CD14-positive monocyte (primary cell): Measurements from ENCODE around the gene IL2. TPM values are rescaled to one million over a fixed set of nuclear protein-coding genes. Genes with fewer than 3 reads are reported as not detected.

Source experiments
- DNase-seq, 3 donors: peaks; one replicate each; pipeline ENCODE4 v3.0.0-alpha.2; 2011 to 2022
- H2AFZ ChIP-seq: 2 replicates; pipeline ENCODE4 v1.6.0; 2012; ENCODE audit warnings: mild to moderate bottlenecking, low read depth, low read length, inconsistent platforms; ENCODE audit not compliant: insufficient read depth, poor library complexity, severe bottlenecking
- H3K27ac ChIP-seq, 2 donors: 1 replicate in 1 of 2; 2 replicates in 1 of 2; pipeline ENCODE4 v1.5.1; 2012 to 2013; ENCODE audit warnings: low read length in 2 of 2, control low read depth in 1 of 2, inconsistent platforms in 1 of 2, low read depth in 1 of 2, mild to moderate bottlenecking in 1 of 2
- H3K27me3 ChIP-seq, 2 donors: one replicate each; pipeline versions ENCODE4 v1.6.0 to v1.6.1; 2011 to 2013; ENCODE audit warnings: low read length in 2 of 2; ENCODE audit not compliant: control insufficient read depth in 2 of 2, insufficient read depth in 2 of 2
- H3K36me3 ChIP-seq, 2 donors: replicated peaks in 1 of 2; 1 replicate in 1 of 2; 2 replicates in 1 of 2; pipeline versions ENCODE4 v1.5.1 to v1.6.1; 2012 to 2013; ENCODE audit warnings: low read length in 2 of 2, control low read depth in 1 of 2, inconsistent platforms in 1 of 2, mild to moderate bottlenecking in 1 of 2; ENCODE audit not compliant: insufficient read depth in 2 of 2, control insufficient read depth in 1 of 2
- H3K4me1 ChIP-seq, 2 donors: 1 replicate in 1 of 2; 2 replicates in 1 of 2; pipeline versions ENCODE4 v1.5.1 to v1.6.1; 2012 to 2013; ENCODE audit warnings: low read length in 2 of 2, control low read depth in 1 of 2, inconsistent platforms in 1 of 2, mild to moderate bottlenecking in 1 of 2, moderate library complexity in 1 of 2; ENCODE audit not compliant: insufficient read depth in 2 of 2, control insufficient read depth in 1 of 2
- H3K4me2 ChIP-seq: replicated peaks from 2 replicates; pipeline ENCODE3; 2012; ENCODE audit warnings: low read length, moderate library complexity, mild to moderate bottlenecking; ENCODE audit not compliant: poor library complexity, severe bottlenecking; ENCODE audit errors: extremely low read depth
- H3K4me3 ChIP-seq, 3 experiments: fragments of 200-600 bp in 1 of 3; sonication (generic) in 1 of 3; replicated peaks in 1 of 3; 1 replicate in 2 of 3; 2 replicates in 1 of 3; pipeline ENCODE4 v1.5.1; 2011 to 2013; ENCODE audit warnings: low read length in 3 of 3, mild to moderate bottlenecking in 3 of 3, control low read depth in 2 of 3, low read depth in 2 of 3, inconsistent platforms in 1 of 3, moderate library complexity in 1 of 3
- H3K79me2 ChIP-seq: 2 replicates; pipeline ENCODE4 v1.6.0; 2012; ENCODE audit warnings: mild to moderate bottlenecking, control low read depth, inconsistent platforms, low read length, moderate library complexity; ENCODE audit not compliant: insufficient read depth
- H3K9ac ChIP-seq: 2 replicates; pipeline ENCODE4 v1.6.0; 2017; ENCODE audit warnings: low read length, mild to moderate bottlenecking; ENCODE audit not compliant: insufficient read depth, poor library complexity, severe bottlenecking
- H3K9me3 ChIP-seq, 2 donors: replicated peaks in 1 of 2; 1 replicate in 1 of 2; 2 replicates in 1 of 2; pipeline versions ENCODE4 v1.5.1 to v1.6.1; 2012 to 2013; ENCODE audit warnings: low read length in 2 of 2, control low read depth in 1 of 2; ENCODE audit not compliant: control insufficient read depth in 1 of 2, insufficient read depth in 1 of 2
- H4K20me1 ChIP-seq: 2 replicates; pipeline ENCODE4 v1.6.0; 2012; ENCODE audit warnings: mild to moderate bottlenecking, low read length, control low read depth, moderate library complexity; ENCODE audit not compliant: insufficient read depth
- H3K27ac Mint-ChIP-seq, 7 donors: one replicate each; pipeline ENCODE4 v1.8.0; 2020; ENCODE audit warnings: mild to moderate bottlenecking in 7 of 7, mixed read lengths in 7 of 7, moderate library complexity in 6 of 7, inconsistent platforms in 2 of 7
- H3K27me3 Mint-ChIP-seq, 3 donors: one replicate each; pipeline ENCODE4 v1.8.0; 2021 to 2022; ENCODE audit warnings: low read depth in 3 of 3, mild to moderate bottlenecking in 3 of 3, mixed read lengths in 3 of 3, moderate library complexity in 3 of 3, inconsistent platforms in 1 of 3
- H3K36me3 Mint-ChIP-seq, 2 donors: one replicate each; pipeline ENCODE4 v1.8.0; 2020; ENCODE audit warnings: mixed read lengths in 2 of 2, inconsistent platforms in 1 of 2, mild to moderate bottlenecking in 1 of 2
- H3K4me1 Mint-ChIP-seq: one replicate; pipeline ENCODE4 v1.8.0; 2020; ENCODE audit warnings: mild to moderate bottlenecking, mixed read lengths
- H3K4me3 Mint-ChIP-seq, 2 donors: one replicate each; pipeline ENCODE4 v1.8.0; 2020; ENCODE audit warnings: mild to moderate bottlenecking in 2 of 2, mixed read lengths in 2 of 2, moderate library complexity in 1 of 2
- H3K9me3 Mint-ChIP-seq, 7 donors: one replicate each; pipeline ENCODE4 v1.8.0; 2020 to 2022; ENCODE audit warnings: mixed read lengths in 7 of 7, mild to moderate bottlenecking in 6 of 7, moderate library complexity in 6 of 7, inconsistent platforms in 2 of 7
- CTCF ChIP-seq: fragments of 200-600 bp; IDR thresholded peaks from one replicate; pipeline ENCODE4 v1.8.0; 2022; ENCODE audit warnings: antibody characterized with exemption, mild to moderate bottlenecking
- WGBS: methylation state at CpG from one replicate; pipeline ENCODE4 v1.1.5; 2013; ENCODE audit warnings: missing lambda C conversion rate; ENCODE audit not compliant: insufficient coverage; 5-methylcytosine and 5-hydroxymethylcytosine counted together
- intact Hi-C, 2 donors: fragments of 100-400 bp; cut with micrococcal nuclease; formaldehyde crosslinking; loops; one replicate each; pipeline versions ENCODE4 v1.15.0 to v1.15.1; 2023
- polyA plus RNA-seq, 3 donors: library from polyadenylated mRNA; depleted of rRNA in 1 of 3; unstranded in 2 of 3; stranded (reverse) in 1 of 3; fragments of 300-500 nt in 2 of 3; fragments of >200 nt in 1 of 3; fragmentation: Illumina TruSeq in 2 of 3; gene quantifications; 1 replicate in 2 of 3; 2 replicates in 1 of 3; pipeline ENCODE4 v1.2.3, GENCODE V29; 2012 to 2021

The IL2 gene
- polyA plus RNA-seq, 3 donors, result not detected

GRCh38 chr4:122476745-122477144, 20.2 kb upstream of the IL2 start:
- no CpG with 5 or more reads among the region's 1 CpG for WGBS

GRCh38 chr4:122476126-122476525, 19.6 kb upstream of the IL2 start:
- Mint-ChIP-seq H3K36me3 (no peaks in the 10 kb centered on the region), H3K27ac (no peak overlapping the region), H3K9me3 (peaks cover 0 to 16% (median 4%) of the 10 kb centered on the region in 7 donors), H3K27me3 (peaks cover 0 to 1% (median 0%) of the 10 kb centered on the region in 3 donors), H3K4me3 (no peak overlapping the region), H3K4me1 (no peaks in the 10 kb centered on the region)
- H3K27me3 ChIP-seq, result no peaks in the 10 kb centered on the region
- no peak overlapping the region for H3K9ac ChIP-seq
- no peaks in the 10 kb centered on the region for H3K9me3 ChIP-seq
- no peaks in the 10 kb centered on the region for H4K20me1 ChIP-seq
- DNase-seq, result no peak
- H3K4me3 ChIP-seq, result no peak overlapping the region
- H3K27ac ChIP-seq, result no peak overlapping the region
- TF ChIP-seq CTCF, result no peak
- intact Hi-C loops, result no loop called here
- H3K36me3 ChIP-seq, result no peaks in the 10 kb centered on the region
- no peaks in the 10 kb centered on the region for H3K4me1 ChIP-seq
- H3K79me2 ChIP-seq, result no peaks in the 10 kb centered on the region
- no peak overlapping the region for H2AFZ ChIP-seq
- no CpG with 5 or more reads among the region's 1 CpG for WGBS
- H3K4me2 ChIP-seq, result no peak overlapping the region

More at GRCh38 chr4:122476745-122477144, 20.2 kb upstream of the IL2 start:
- intact Hi-C loops, result no loop called here
- Histone ChIP-seq H3K9ac (no peak overlapping the region), H3K79me2 (no peaks in the 10 kb centered on the region), H3K9me3 (no peaks in the 10 kb centered on the region), H3K4me1 (no peaks in the 10 kb centered on the region), H3K27ac (no peak overlapping the region), H3K4me2 (no peak overlapping the region), H3K36me3 (no peaks in the 10 kb centered on the region), H3K4me3 (no peak overlapping the region), H2AFZ (no peak overlapping the region), H4K20me1 (no peaks in the 10 kb centered on the region), H3K27me3 (no peaks in the 10 kb centered on the region)
- no peaks in the 10 kb centered on the region for H3K4me1 Mint-ChIP-seq
- peaks cover 0 to 12% (median 4%) of the 10 kb centered on the region in 7 donors for H3K9me3 Mint-ChIP-seq
- H3K27me3 Mint-ChIP-seq, result peaks cover 0 to 1% (median 0%) of the 10 kb centered on the region in 3 donors
- H3K4me3 Mint-ChIP-seq, result no peak overlapping the region
- no peak overlapping the region for H3K27ac Mint-ChIP-seq
- TF ChIP-seq CTCF, result no peak
- no peak for DNase-seq
- no peaks in the 10 kb centered on the region for H3K36me3 Mint-ChIP-seq
